SU-DHL-6 (cell line): ENCODE results near the gene GP2.
"Not testable (repeated sequence)": the region's sequence is repeated elsewhere in the genome, so short reads cannot be mapped to it uniquely, and the experiment has no call there.

Experiments
- H2AFZ ChIP-seq: fragments of 200-600 bp; sonication (generic); 2 replicates; pipeline ENCODE4 v1.6.1; 2014; ENCODE audit warnings: low read depth, mild to moderate bottlenecking, moderate library complexity, mixed read lengths, antibody characterized with exemption, low read length; ENCODE audit not compliant: severe bottlenecking
- H3F3A ChIP-seq: fragments of 200-600 bp; shearing (Covaris generic); 2 replicates; pipeline ENCODE4 v1.6.0; 2016; ENCODE audit warnings: antibody characterized with exemption, mild to moderate bottlenecking; ENCODE audit not compliant: insufficient read depth
- H3K27ac ChIP-seq: fragments of 200-600 bp; sonication (generic); 2 replicates; pipeline ENCODE4 v1.5.1; 2016; ENCODE audit warnings: low read depth, mild to moderate bottlenecking, low read length, moderate library complexity, mixed read lengths
- H3K27me3 ChIP-seq: fragments of 200-600 bp; sonication (generic), shearing (Covaris generic); 2 replicates; pipeline ENCODE4 v1.6.0; 2014; ENCODE audit warnings: mild to moderate bottlenecking, low read length
- H3K36me3 ChIP-seq: fragments of 200-600 bp; sonication (generic); 2 replicates; pipeline ENCODE4 v1.6.1; 2014; ENCODE audit warnings: mild to moderate bottlenecking, low read length, mixed read lengths
- H3K4me2 ChIP-seq: fragments of 300-600, 200-600 bp; shearing (Covaris generic), sonication (generic); 2 replicates; pipeline ENCODE4 v1.6.0; 2014; ENCODE audit warnings: low read length, low read depth, mild to moderate bottlenecking; ENCODE audit not compliant: poor library complexity, severe bottlenecking
- H3K4me3 ChIP-seq: fragments of 200-600 bp; sonication (generic); 2 replicates; pipeline ENCODE4 v1.5.1; 2014; ENCODE audit warnings: antibody characterized with exemption, low read length, mild to moderate bottlenecking, mixed read lengths; ENCODE audit not compliant: insufficient read depth, poor library complexity, severe bottlenecking
- H3K79me2 ChIP-seq: fragments of 200-600 bp; sonication (generic); 2 replicates; pipeline ENCODE4 v1.6.1; 2014; ENCODE audit warnings: mild to moderate bottlenecking, low read length, moderate library complexity; ENCODE audit not compliant: insufficient read depth
- H3K9ac ChIP-seq: fragments of 200-600 bp; sonication (generic); 2 replicates; pipeline ENCODE4 v1.7.0; 2014; ENCODE audit warnings: mild to moderate bottlenecking, low read length
- H3K9me2 ChIP-seq: fragments of 200-600 bp; sonication (generic); replicated peaks from 2 replicates; pipeline ENCODE4 v1.6.1; 2014; ENCODE audit warnings: low read length; ENCODE audit not compliant: insufficient read depth
- H3K9me3 ChIP-seq: fragments of 200-600 bp; sonication (generic); 2 replicates; pipeline ENCODE4 v1.6.1; 2014; ENCODE audit warnings: low read length, mixed read lengths; ENCODE audit not compliant: insufficient read depth
- H4K20me1 ChIP-seq: fragments of 200-600 bp; sonication (generic); 2 replicates; pipeline ENCODE4 v1.6.1; 2014; ENCODE audit warnings: low read depth, mild to moderate bottlenecking, antibody characterized with exemption, low read length, moderate library complexity, mixed read lengths
- EZH2phosphoT487 ChIP-seq: fragments of 200-600 bp; sonication (generic), shearing (Covaris generic); conservative IDR thresholded peaks from 2 replicates; pipeline ENCODE4 v1.6.1; 2018; ENCODE audit warnings: mild to moderate bottlenecking, antibody characterized with exemption, low read length, moderate library complexity, mixed read lengths
- TF ChIP-seq, protein P1 (sequence below): fragments of 200-600 bp; sonication (generic); IDR thresholded peaks from one replicate; pipeline ENCODE4 v1.5.1; 2017; ENCODE audit warnings: antibody characterized with exemption, mild to moderate bottlenecking, low read length, moderate library complexity; ENCODE audit not compliant: insufficient read depth, poor library complexity, severe bottlenecking

The GP2 gene

DNA sequence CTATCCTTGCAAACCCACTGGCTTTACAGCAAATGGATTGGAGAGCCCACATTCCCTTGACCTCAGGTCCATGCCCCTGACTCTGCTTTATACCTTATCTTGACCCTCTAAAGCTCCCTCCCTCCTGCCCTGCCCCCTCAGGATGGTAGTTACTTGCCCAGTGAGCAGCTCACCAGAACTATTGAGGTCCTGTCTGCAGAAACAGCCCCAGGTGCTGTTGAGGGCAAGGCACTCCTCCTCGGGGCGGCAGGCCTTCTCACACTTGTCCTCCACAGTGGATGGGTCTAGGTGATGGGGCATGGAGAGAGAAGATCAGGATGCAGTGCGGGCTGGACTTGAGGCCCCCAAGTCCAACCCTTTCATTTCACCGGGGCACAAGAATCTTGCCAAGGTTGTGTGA, 4.6 kb downstream of the GP2 start:
- H3K36me3 ChIP-seq, result no peaks in the 10 kb centered on the region
- H3F3A ChIP-seq, result no peaks in the 10 kb centered on the region
- no peaks in the 10 kb centered on the region for H3K79me2 ChIP-seq
- no peak overlapping the region for H2AFZ ChIP-seq
- no peak overlapping the region for H3K9ac ChIP-seq
- TF ChIP-seq, protein P1, sequence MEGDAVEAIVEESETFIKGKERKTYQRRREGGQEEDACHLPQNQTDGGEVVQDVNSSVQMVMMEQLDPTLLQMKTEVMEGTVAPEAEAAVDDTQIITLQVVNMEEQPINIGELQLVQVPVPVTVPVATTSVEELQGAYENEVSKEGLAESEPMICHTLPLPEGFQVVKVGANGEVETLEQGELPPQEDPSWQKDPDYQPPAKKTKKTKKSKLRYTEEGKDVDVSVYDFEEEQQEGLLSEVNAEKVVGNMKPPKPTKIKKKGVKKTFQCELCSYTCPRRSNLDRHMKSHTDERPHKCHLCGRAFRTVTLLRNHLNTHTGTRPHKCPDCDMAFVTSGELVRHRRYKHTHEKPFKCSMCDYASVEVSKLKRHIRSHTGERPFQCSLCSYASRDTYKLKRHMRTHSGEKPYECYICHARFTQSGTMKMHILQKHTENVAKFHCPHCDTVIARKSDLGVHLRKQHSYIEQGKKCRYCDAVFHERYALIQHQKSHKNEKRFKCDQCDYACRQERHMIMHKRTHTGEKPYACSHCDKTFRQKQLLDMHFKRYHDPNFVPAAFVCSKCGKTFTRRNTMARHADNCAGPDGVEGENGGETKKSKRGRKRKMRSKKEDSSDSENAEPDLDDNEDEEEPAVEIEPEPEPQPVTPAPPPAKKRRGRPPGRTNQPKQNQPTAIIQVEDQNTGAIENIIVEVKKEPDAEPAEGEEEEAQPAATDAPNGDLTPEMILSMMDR, result no peak
- no peak for TF ChIP-seq EZH2phosphoT487
- H3K27ac ChIP-seq, result no peak overlapping the region
- no peaks in the 10 kb centered on the region for H4K20me1 ChIP-seq
- H3K4me2 ChIP-seq, result no peak overlapping the region
- H3K4me3 ChIP-seq, result no peak overlapping the region
- H3K9me3 ChIP-seq, result no peaks in the 10 kb centered on the region
- H3K9me2 ChIP-seq, result no peaks in the 10 kb centered on the region
- H3K27me3 ChIP-seq, result no peaks in the 10 kb centered on the region

DNA sequence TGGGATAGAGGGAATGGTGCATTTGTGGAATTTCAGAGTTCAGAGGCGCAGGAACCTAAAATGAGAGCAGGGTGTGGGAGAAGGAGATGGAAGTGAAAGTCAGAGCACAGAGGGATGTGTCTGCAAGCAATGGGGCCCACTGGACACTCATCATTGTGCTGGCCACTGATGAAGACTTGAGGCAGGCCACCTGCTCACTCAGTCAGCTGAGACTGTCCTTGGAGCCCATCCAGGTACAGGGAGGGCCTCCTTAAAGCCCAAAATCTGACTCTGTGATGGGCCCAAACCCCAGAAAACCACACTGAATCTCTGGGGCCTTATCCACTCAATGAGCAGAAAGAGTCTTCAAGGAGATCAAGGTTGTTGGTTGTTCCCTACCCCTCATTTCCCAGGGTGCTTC, 5.6 kb downstream of the GP2 start:
- Histone ChIP-seq H3K9ac (no peak overlapping the region), H2AFZ (no peak overlapping the region), H4K20me1 (no peaks in the 10 kb centered on the region), H3K9me3 (no peaks in the 10 kb centered on the region), H3K4me2 (no peak overlapping the region), H3K79me2 (no peaks in the 10 kb centered on the region), H3F3A (no peaks in the 10 kb centered on the region), H3K9me2 (no peaks in the 10 kb centered on the region), H3K36me3 (no peaks in the 10 kb centered on the region), H3K27me3 (no peaks in the 10 kb centered on the region), H3K27ac (no peak overlapping the region), H3K4me3 (no peak overlapping the region)
- TF ChIP-seq EZH2phosphoT487, result no peak
- TF ChIP-seq, protein P1, result no peak

DNA sequence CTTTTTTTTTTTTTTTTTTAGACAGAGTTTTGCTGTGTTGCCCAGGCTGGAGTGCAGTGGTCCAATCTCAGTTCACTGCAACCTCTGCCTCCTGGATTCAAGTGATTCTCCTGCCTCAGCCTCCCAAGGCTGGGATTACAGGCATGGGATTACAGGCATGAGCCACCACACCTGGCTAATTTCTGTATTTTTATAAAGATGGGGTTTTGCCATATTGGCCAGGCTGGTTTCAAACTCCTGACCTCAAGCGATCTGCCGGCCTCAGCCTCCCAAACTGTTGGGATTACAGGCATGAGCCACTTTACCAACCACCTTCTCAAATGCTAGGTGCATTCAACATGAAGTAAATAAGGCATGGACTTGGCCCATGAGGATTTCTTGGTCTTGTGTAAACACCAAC, 6.3 kb downstream of the GP2 start:
- H3K4me2 ChIP-seq, H3K27ac ChIP-seq, H3F3A ChIP-seq, H3K27me3 ChIP-seq, H3K4me3 ChIP-seq, H3K9ac ChIP-seq, H2AFZ ChIP-seq, H3K79me2 ChIP-seq, H3K9me3 ChIP-seq, H3K36me3 ChIP-seq, H4K20me1 ChIP-seq, H3K9me2 ChIP-seq: not testable (repeated sequence)

DNA sequence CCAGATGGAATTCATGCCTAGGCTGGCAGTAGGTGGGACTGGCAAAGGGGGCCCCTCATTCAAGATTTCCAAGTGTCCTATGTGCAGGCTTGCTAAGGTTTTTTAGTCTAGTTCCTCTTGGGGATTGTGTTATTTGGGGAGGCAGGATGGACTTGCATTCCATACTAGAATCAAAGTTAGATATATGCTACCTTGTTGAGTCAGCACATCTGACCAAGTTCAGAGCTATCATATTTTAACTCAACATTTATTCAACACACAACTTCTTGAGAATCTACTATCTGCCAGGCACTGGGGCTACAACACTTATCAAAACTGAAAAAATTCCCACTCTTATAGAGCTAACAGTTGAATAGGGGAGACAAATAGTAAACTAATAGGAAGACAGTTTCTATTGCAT, 6.7 kb downstream of the GP2 start:
- no peak overlapping the region for H2AFZ ChIP-seq
- H4K20me1 ChIP-seq, result no peaks in the 10 kb centered on the region
- no peak overlapping the region for H3K4me3 ChIP-seq
- H3K4me2 ChIP-seq, result no peak overlapping the region
- no peaks in the 10 kb centered on the region for H3K9me3 ChIP-seq
- H3F3A ChIP-seq, result no peaks in the 10 kb centered on the region
- no peaks in the 10 kb centered on the region for H3K36me3 ChIP-seq
- no peaks in the 10 kb centered on the region for H3K79me2 ChIP-seq
- H3K27me3 ChIP-seq, result no peaks in the 10 kb centered on the region
- no peak for TF ChIP-seq EZH2phosphoT487
- TF ChIP-seq, protein P1, result no peak
- no peaks in the 10 kb centered on the region for H3K9me2 ChIP-seq
- H3K9ac ChIP-seq, result no peak overlapping the region
- no peak overlapping the region for H3K27ac ChIP-seq
